Ramos (cell line): ENCODE data around the gene CYB5D1.

Experiments
- in situ Hi-C: fragments of 300-500 bp; cut with MboI; formaldehyde crosslinking; loops from one replicate; pipeline ENCODE4 v1.14.3; 2022; ENCODE audit warnings: low sequenced_read_pairs; ENCODE audit not compliant: unreplicated experiment

Gene CYB5D1

DNA sequence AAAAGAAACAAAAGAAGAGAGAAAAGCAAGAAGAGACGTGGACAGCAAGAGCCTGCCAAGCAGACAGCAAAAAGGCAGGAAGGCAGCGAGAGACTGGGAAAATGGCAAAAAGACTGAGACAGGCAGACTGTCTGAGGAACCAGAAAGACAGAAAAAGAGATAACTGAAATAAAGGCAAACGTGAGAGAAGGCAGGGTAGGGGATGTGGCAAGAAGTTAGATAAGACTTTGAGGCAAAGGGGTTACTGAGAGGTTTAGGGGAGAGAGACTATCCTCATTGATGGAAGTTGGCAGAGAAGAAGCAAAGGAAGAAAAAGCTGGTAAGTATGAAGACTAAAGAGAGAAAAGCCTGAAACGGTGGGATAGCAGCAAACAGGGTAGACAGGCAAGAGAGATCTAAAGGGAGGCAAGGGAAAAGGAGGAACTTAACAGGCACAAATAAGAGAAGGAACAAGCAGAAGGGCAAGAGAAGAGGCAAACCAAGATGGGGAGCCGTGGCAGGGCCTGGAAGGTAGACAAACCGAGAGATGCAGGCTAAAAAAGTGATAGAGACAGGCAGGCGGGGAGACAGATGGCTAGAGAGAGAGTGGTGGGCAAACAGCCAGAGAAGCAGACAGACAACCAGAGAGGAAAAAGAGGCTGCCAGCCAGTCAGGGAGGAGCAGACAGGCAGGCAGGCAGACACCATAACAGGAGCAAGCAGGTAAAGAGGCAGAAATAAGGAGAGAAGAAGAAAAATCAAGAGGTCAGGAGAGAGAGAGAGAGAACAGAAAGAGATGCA lies 23.7 kb downstream of the CYB5D1 start:
- in situ Hi-C loops = no loop called here

DNA sequence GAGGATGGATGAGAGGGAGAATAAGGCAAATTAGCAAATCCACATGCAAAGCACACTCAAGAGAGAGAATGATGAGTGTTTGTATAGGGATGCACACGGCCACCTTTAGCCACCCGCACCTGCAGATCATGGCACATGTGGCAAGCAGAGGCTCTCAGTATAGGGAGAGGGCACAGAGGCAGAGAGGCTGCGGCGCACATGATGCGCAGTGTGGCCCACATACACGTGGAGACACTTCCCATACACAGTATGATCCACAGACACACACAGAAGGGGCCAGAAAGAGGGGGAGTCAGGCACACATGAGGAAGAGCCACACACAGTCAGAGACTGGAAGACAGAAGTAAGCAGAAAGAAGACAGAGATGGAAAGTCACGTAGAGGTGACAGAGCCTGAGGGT lies 24.3 kb downstream of the CYB5D1 start:
- in situ Hi-C loops = no loop called here

DNA sequence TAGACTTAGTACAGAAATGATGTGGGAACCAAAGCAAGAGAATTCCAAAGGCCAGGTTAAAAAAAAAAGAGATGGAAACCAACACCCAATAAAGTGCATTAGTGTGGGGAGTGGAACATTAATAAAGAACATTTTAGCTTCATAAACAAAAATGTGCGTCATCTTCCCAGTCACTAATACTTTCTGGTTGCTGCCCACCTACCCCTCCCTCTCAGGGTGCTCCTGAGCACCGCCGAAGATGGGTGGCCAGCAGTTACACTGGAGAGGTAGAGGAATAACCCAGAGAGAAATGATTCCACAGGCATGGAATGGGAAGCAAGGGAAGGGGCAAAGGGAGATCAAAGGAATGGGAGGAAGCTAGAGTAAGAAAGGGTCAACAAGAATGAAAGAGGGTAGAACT lies 24.8 kb downstream of the CYB5D1 start:
- in situ Hi-C loops = no loop called here

DNA sequence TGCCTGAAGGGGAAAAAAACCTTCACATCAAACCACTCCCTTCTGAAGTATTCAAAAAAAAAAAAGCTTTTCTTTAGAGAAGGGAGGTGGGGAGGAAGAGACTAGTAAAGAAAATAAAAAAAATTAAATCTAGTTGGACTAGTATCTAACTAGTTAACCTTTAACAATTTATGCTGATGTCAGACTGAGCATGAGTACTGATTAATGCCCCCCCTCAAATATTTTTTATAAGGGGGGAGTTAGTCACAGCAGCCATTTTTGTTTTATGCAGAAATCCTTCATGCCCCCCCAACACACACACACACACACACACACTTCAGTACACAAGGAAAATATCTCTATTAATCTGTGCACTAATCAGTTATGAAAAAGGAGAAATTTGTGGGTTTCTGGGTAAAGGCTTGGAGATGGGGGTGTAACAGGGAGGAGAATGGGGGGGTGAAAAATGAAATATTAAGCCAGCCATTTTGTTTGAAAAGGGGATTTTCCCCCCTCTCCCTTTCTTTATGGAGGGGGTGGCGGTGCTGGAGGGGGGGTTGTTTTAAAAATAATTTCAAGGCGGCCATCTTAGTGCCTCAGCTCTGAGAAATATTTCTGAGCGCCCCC lies 26.1 kb downstream of the CYB5D1 start:
- in situ Hi-C loops = no loop called here

DNA sequence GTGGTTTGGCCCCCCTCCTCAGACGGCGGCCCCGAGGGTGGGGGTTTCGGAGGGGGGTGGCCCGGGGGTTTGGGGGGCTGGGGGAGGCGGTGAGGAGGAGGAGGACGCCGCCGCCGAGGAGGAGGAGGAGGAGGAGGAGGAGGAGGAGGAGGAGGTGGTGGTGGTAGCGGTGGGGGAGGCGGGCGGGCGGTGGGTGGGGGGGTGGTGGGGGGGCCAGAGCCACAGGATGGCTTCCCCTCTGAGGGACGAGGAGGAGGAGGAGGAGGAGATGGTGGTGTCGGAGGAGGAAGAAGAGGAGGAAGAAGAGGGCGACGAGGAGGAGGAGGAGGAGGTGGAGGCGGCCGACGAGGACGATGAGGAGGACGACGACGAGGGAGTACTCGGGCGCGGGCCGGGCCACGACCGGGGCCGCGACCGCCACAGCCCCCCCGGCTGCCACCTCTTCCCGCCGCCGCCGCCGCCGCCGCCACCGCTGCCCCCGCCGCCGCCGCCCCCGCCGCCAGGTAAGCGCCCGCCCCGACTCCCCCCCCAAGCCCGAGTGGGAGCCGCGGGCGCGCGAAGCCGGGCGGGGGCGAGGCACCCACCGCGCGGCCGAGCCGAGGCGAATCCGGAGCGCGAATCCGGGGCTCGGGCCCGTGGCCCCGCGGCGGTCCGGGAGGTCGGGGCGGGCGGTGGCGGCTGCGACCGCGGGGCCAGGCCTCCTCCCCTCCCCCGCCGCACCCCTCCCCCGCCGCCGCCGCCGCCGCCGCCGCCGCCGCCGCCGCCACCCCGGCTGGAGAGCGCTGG lies 27.0 kb downstream of the CYB5D1 start:
- in situ Hi-C loops = no loop called here

DNA sequence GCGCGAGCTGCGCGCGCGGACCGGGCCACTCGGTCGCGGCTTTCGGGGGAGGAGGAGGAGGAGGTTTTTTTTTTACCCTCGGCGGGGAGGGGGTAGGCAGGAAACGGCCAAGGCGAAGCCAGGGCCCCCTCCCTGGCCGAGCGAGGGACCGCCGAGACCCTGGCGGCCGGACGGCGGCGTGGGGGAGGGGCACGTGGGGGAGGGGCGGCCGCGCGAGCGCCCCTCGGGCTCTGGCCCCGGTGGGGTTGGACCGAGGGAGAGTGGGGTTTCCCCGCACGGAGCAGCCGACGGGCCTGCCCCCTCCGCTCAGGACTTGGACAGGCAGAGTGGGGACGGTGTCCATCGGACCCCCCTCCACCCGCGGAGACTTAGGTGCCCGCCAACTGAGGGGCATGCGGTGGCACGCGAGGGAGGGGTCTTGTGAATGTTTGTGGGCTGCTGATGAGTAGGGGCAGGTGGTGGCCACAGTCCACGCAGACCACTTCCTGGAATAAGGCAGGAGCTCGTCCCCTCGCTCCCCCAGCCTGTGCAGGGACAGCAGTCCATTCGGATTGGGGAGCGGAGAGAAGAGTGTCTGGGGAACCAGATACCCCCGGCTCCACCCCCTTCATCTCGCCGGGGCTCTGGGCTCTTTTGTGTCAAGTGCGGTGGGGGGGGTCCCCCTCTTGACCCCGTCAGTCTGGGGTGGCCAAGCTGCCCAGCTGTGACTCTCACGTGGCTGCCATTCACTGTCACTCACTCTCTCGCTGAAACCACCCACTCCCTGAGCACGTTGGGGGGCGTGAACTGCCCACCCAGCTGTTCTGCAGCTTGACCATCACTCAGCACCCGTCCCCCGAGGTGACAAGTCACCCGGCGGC lies 27.8 kb downstream of the CYB5D1 start:
- in situ Hi-C loops = no loop called here

DNA sequence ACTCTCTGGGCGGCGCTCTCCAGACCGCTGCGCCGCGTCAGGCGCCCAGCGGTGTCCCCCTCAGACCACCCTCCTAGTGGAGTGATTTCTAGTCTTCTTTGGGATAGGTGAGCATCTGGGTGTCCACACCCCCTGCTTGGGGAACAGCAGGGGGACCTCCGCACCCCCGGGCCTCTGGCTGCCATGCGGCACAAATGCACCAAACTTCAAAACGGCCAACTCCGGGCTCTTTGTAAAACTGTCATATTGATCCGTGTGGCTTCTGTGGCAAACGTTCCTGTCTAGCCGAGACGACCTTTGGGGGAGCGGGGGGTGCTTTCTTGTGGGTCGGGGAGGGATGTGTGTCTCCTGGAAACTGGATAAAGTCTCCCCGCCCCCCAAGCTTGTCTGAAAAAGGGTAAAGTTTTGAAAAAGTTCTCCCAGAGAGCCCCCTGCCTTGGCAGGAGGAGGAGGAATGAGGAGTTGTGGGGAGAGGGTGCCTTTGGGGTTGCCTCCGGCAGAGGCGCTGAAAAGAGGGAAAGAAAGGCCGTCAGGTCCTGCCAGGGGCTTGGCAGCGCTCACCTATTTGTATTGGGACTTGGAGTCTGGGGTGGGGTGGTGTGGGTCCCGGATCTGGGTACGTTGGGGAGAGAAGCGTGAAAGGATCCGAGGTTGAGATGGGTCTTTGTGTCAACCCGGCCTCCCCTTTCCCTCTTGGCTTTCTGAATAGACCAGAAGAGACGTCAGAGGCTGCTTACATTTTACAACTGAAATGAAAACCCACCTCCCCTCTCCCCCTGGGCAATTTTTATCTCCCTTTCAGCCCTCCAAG lies 28.6 kb downstream of the CYB5D1 start:
- in situ Hi-C loops = no loop called here

DNA sequence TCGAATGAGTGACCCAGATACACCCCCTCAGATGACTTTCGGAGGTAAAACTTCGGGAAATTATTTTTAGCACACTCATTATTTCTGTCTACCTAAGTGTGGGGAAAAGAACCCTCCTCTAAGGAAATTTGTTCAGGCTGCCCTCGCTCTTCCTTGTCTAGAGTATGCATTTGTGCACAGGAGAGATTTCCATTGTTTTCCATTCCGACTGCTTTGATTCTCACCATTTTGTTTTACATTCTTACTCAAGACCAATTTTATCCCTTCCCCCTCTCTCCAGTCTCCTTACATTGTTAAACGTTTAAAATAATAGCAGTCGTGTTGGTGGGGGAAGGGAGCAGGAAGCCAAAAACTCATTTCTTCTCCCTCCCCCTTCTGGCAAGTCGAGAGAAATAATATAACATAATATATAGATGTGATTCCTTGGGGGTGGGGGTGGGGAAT lies 29.3 kb downstream of the CYB5D1 start:
- in situ Hi-C loops = no loop called here

DNA sequence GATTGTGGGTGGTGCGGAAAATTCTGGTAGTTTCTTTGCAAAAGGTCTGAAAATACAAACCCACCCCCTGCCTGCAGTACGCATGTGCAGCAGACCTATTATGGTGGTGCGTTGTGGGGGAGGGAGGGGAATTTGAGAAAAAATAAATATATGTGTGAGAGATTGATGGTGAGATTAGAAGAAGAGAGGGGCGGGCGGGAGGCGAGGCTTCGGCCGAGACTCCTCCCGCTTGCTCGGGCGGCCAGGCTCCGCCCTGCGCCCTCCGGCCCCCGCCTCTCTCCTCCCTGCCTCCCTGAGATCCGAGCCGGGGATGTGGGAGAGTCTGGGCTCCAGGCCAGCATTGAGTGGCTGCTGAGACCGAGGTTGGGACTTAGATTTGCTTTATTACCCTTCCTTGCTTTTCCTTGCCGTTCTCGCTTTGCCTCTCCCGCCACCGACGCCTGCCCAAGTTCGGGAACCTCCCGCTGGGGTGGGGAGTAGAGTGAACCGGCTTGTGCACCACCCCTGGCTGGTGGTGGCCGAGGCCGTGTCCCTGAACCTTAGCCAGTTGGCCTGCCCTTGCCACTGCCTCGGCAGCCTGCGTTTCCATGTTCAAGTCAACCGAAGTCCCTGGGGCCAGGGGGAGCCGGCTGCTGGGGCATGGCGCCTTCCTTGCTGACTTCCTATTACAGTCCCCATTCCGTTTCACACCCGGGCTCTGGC lies 29.8 kb downstream of the CYB5D1 start:
- in situ Hi-C loops = no loop called here

DNA sequence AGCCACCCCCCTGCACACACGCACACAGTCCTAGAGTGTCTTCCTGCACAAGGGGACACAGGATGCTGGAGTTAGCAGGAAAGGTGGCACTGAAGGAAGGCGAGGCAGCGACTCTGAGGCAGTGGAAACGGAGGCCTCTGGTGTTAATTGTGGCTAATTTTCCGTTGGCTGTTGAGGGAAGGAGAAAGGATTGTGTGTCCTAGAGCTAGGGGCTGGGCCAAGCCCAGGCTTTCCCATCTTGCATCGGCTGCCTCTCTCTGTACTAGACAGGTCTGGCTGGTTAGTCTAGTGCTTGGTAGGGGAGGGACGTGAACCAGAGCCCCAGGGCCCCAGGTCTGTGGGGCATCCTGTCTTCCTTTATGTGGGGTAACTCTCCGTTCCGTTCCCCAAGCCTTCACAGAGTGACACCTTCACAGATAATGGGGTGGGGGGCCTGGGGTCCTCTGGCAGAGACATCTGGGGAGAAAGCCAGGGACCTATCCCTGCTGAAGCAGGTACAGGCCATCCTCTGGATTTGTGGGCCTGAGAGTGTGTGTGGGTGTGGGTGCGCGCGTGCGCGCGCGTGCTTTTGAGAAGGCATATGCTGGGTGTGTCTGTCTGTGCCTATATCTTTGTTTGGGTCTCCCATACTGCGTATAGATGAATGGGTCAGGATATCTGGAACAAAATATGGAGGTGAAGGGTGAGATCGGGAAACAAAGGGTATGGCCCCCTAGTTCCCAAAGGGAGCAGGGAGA lies 30.5 kb downstream of the CYB5D1 start, which contains the start of gene CHD3:
Gene CHD3, plus strand, starts transcription at position 606 of the 737 bp plus-strand sequence. CDS start 212 bp downstream, outside the sequence.
- in situ Hi-C loops = no loop called here

DNA sequence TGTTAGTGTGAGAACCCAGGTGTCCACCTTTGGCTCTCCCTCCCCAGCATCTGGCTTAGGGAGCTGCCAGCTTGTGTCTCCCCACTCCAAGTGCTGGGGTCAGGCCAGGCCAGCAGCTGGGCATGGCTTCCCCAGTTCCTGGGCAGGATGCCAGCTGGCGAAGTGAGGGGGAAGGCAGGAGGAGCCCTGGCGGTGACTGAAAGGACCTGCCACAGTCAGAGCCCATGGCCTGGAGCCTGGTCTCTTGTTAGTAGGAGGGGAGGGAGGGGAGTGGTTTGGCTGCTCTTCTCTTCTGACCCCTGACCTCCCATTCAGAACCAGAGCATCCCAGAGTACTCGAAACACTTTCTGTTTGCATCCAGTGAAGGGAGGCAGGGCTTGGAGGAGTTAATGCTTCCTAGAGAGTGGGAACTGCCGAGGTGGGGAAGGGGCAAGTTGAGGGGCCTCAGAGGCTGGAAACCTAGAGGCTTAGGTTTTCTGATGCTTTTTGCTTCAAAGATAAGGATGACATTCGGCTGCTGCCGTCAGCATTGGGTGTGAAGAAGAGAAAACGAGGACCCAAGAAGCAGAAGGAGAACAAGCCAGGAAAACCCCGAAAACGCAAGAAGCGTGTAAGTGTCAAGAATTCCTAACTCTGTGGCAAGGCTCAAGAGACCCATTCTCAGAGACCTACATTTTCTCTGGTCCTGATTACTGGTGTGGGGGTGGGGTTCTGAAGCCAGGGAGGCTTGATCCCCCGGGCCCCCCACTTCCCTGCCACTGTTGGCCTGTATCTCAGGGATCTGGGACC lies 31.6 kb downstream of the CYB5D1 start:
- in situ Hi-C loops = no loop called here

DNA sequence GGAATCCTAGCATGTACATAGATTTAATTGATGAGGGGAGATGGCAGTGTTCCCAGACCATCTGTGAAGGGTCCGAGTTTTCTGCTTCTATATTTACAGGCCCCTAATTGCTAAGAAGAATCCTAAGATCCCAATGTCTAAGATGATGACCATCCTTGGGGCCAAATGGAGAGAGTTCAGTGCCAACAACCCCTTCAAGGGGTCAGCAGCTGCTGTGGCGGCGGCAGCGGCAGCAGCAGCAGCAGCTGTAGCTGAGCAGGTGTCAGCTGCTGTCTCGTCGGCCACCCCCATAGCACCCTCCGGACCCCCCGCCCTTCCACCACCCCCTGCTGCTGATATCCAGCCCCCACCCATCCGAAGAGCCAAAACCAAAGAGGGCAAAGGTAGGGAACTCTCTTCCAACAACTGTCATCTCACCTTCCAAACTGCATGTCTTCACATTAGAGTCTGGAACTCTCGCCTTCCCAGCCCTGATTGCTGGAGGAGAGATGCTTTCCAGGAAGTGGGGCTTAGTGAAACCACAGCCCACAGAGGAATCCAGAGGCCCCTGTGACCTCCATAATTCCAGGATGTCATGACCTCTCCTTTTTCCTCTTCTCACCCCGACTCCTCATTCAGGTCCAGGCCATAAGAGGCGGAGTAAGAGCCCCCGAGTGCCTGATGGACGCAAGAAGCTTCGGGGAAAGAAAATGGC lies 35.5 kb downstream of the CYB5D1 start:
- in situ Hi-C loops = no loop called here

DNA sequence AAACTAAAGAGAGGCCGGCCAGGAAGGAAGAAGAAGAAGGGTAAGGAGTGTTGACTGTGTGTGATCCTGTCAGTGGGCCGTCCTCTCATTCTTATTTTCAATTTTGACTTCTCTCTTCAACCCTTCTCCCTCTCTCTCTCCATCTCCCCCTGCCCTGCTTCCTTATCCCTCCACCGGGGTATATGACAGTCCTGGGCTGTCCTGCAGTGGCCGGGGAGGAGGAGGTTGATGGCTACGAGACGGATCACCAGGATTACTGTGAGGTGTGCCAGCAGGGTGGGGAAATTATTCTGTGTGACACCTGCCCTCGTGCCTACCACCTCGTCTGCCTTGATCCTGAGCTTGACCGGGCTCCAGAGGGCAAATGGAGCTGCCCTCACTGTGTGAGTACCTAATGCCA lies 36.4 kb downstream of the CYB5D1 start:
- in situ Hi-C loops = no loop called here

DNA sequence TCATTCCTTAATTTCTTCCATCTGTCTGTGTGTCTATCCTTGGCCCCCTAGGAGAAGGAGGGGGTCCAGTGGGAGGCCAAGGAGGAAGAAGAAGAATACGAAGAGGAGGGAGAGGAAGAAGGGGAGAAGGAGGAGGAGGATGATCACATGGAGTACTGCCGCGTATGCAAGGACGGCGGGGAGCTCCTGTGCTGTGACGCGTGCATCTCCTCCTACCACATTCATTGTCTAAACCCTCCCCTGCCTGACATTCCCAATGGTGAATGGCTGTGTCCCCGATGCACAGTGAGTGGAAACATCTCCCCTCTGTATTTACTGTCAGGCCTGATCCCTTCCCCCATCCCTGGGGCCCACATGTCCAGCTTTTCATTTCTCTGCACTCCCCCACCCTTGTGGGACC lies 37.1 kb downstream of the CYB5D1 start:
- in situ Hi-C loops = no loop called here

DNA sequence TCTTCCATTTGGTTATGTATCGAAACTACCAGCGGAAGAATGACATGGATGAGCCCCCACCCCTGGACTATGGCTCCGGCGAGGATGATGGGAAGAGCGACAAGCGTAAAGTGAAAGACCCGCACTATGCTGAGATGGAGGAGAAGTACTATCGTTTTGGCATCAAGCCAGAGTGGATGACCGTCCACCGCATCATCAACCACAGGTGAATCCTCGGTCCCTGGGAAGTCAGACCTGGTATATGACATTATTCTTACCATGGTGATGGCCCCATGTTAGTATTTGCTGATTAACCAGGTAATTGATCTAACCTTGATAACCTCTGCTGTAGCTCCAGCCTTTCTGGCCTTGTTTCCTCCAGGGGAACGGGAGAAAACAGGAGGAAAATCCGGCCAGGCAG lies 39.3 kb downstream of the CYB5D1 start:
- in situ Hi-C loops = no loop called here

DNA sequence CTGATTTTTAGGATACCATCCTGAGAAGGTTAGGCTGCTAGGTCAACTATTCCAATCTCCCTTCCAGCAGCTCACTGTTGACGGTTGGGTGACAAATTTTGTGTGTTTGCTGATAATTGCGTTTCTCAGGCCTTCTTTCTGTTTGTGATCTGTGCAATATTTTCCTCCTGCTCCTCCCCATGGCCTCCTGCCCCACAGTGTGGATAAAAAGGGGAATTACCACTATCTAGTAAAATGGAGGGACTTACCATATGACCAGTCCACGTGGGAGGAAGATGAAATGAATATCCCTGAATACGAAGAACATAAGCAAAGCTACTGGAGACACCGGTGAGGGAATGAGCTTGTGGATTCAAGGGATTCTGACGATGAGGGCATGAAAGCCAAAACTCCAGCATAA lies 40.0 kb downstream of the CYB5D1 start:
- in situ Hi-C loops = no loop called here
